K562 (cell line): ENCODE measurements around the gene MLYCD. TPM values are rescaled to one million over a fixed set of nuclear protein-coding genes. Genes with fewer than 3 reads are reported as not detected.

Source experiments
- ATAC-seq: fragments of 200-7000 bp; cut with Tn5 transposase; 3 replicates; pipeline ENCODE4 v1.9.1; 2020; ENCODE audit warnings: moderate library complexity
- BruUV-seq: library from RNA; stranded (reverse); fragments of 400-500 nt; replicated peaks from 2 replicates; lab custom pipeline; 2021; lab: Mats Ljungman, UMichigan
- CTCF ChIA-PET: fragments of 300-600 bp; formaldehyde crosslinking; extraction: SDS; loops from one replicate; lab custom pipeline; 2021; ENCODE audit warnings: low intra/inter-chr PET ratio; lab: Yijun Ruan, JAX
- POLR2A ChIA-PET: fragments of 300-600, 350-650 bp; sonication (Branson Sonifier 250); formaldehyde crosslinking; extraction: SDS; loops from one replicate; lab custom pipeline; 2021; ENCODE audit warnings: antibody characterized with exemption, inconsistent platforms; lab: Yijun Ruan, JAX
- DNase-seq, 4 experiments: peaks; one replicate each; pipeline versions ENCODE4 v3.0.0 to v3.0.0-alpha.2; 2011 to 2018; ENCODE audit warnings: low spot score in 3 of 4, mixed read lengths in 3 of 4; ENCODE audit errors: extremely low read depth in 1 of 4
- FAIRE-seq: peaks from 2 replicates; lab custom pipeline; 2011; peaks lifted over from hg19 to GRCh38; lab: Jason Lieb, UNC
- H2AFZ ChIP-seq: 2 replicates; pipeline ENCODE4 v1.6.0; 2011; ENCODE audit warnings: low read depth, low read length, control low read depth, inconsistent platforms
- H3K27ac ChIP-seq: fragments of 200-600 bp; 3 replicates; pipeline ENCODE4 v1.8.0; 2011; ENCODE audit warnings: low read depth, mild to moderate bottlenecking, control low read depth, inconsistent platforms, low read length, moderate library complexity, mixed read lengths; ENCODE audit errors: extremely low read depth
- H3K27me3 ChIP-seq, 2 experiments: fragments of 300-600 bp in 1 of 2; 2 replicates in 1 of 2; 3 replicates in 1 of 2; pipeline versions ENCODE4 v1.6.0 to v1.8.0; 2011; ENCODE audit warnings: inconsistent platforms in 2 of 2, low read length in 2 of 2, mild to moderate bottlenecking in 1 of 2, mixed read lengths in 1 of 2, moderate library complexity in 1 of 2; ENCODE audit not compliant: control insufficient read depth in 2 of 2, insufficient read depth in 2 of 2
- H3K36me3 ChIP-seq: fragments of 300-600 bp; 3 replicates; pipeline ENCODE4 v1.8.0; 2011; ENCODE audit warnings: mild to moderate bottlenecking, low read length, inconsistent platforms; ENCODE audit not compliant: control insufficient read depth, insufficient read depth
- H3K4me1 ChIP-seq, 2 experiments: fragments of 200-600 bp in 1 of 2; replicated peaks in 1 of 2; 2 replicates in 1 of 2; 3 replicates in 1 of 2; pipeline versions ENCODE4 v1.5.1 to v1.8.0; 2011; ENCODE audit warnings: inconsistent platforms in 2 of 2, low read length in 2 of 2, mild to moderate bottlenecking in 1 of 2, mixed read lengths in 1 of 2, moderate library complexity in 1 of 2; ENCODE audit not compliant: control insufficient read depth in 2 of 2, insufficient read depth in 2 of 2
- H3K4me2 ChIP-seq: 2 replicates; pipeline ENCODE4 v1.6.1; 2011; ENCODE audit warnings: low read length, control low read depth, inconsistent platforms, mixed read lengths; ENCODE audit not compliant: insufficient read depth
- H3K4me3 ChIP-seq: fragments of 200-600 bp; sonication (generic), shearing (Covaris generic); 2 replicates; pipeline ENCODE4 v1.5.1; 2016; ENCODE audit warnings: control low read depth, inconsistent platforms
- H3K79me2 ChIP-seq: fragments of 200-600 bp; 3 replicates; pipeline ENCODE4 v1.8.0; 2011; ENCODE audit warnings: low read length, inconsistent platforms; ENCODE audit not compliant: control insufficient read depth, insufficient read depth
- H3K9ac ChIP-seq, 2 experiments: 2 replicates each; pipeline versions ENCODE4 v1.6.0 to v1.6.1; 2011; ENCODE audit warnings: low read depth in 2 of 2, low read length in 2 of 2, control low read depth in 1 of 2, inconsistent platforms in 1 of 2, mild to moderate bottlenecking in 1 of 2, mixed read lengths in 1 of 2; ENCODE audit not compliant: insufficient read depth in 1 of 2
- H3K9me1 ChIP-seq: one replicate; pipeline ENCODE4 v1.6.0; 2011; ENCODE audit warnings: inconsistent platforms, mild to moderate bottlenecking, low read length, moderate library complexity; ENCODE audit not compliant: control insufficient read depth, insufficient read depth
- H3K9me3 ChIP-seq: replicated peaks from 2 replicates; pipeline ENCODE4 v1.5.1; 2011; ENCODE audit warnings: low read depth, low read length, inconsistent platforms; ENCODE audit not compliant: control insufficient read depth, insufficient read depth
- H4K20me1 ChIP-seq: replicated peaks from 2 replicates; pipeline ENCODE4 v1.6.1; 2011; ENCODE audit warnings: low read length, inconsistent platforms, mixed read lengths; ENCODE audit not compliant: control insufficient read depth, insufficient read depth
- BHLHE40 ChIP-seq: IDR thresholded peaks from 2 replicates; pipeline ENCODE4 v1.6.1; 2011; ENCODE audit warnings: low read length, improper control_type of control experiment
- RNF2 ChIP-seq: sonication (generic); IDR thresholded peaks from 2 replicates; pipeline ENCODE4 v1.6.1; 2016
- ZKSCAN1 ChIP-seq: fragments of 150-350 bp; IDR thresholded peaks from 2 replicates; pipeline ENCODE4 v1.6.1; 2016; ENCODE audit warnings: low read depth, low read length
- ZNF23 ChIP-seq: fragments of 250-450 bp; sonication (Bioruptor Pico); IDR thresholded peaks from 2 replicates; pipeline ENCODE4 v1.4.0; 2020; ENCODE audit warnings: mild to moderate bottlenecking
- WGBS: fragments of 100-300 bp; shearing (Covaris generic); methylation state at CpG from one replicate; pipeline ENCODE4 v1.1.6; 2016; ENCODE audit warnings: low coverage, mixed read lengths; ENCODE audit not compliant: insufficient coverage; ENCODE audit errors: missing lambda C conversion rate; 5-methylcytosine and 5-hydroxymethylcytosine counted together
- in situ Hi-C: fragments of 300-500 bp; cut with MboI; formaldehyde crosslinking; loops from 4 replicates; pipeline ENCODE4 v1.15.0; 2018; ENCODE audit warnings: inconsistent platforms, mixed read lengths
- intact Hi-C: fragments of 100-400 bp; cut with micrococcal nuclease; formaldehyde crosslinking; loops from 2 replicates; pipeline ENCODE4 v1.14.2; 2022
- polyA plus RNA-seq, 8 experiments: library from polyadenylated mRNA; depleted of rRNA in 4 of 8; stranded (reverse) in 5 of 8; unstranded in 3 of 8; fragments of >200 nt; fragmentation: Nextera tagmentation in 2 of 8; fragmentation: Illumina TruSeq in 1 of 8; extraction: Ambion mirVana in 2 of 8; extraction: Trizol in 1 of 8; gene quantifications; 2 replicates each; pipeline versions ENCODE4 v1.2.1 to v1.2.3, GENCODE V29; 2011 to 2014; ENCODE audit warnings: inconsistent platforms in 1 of 8, missing spikeins in 1 of 8
- total RNA-seq, 7 experiments: library from RNA; depleted of rRNA in 6 of 7; stranded (reverse); fragments of >200 nt in 6 of 7; fragmentation: Illumina TruSeq in 2 of 7; extraction: Trizol in 2 of 7; gene quantifications; 2 replicates each; pipeline versions ENCODE4 v1.2.1 to v1.2.3, GENCODE V29; 2011 to 2021; ENCODE audit warnings: low replicate concordance in 1 of 7

Gene MLYCD
- total and polyA plus RNA-seq, 9 of the 15 experiments (the other 6 are each of a cell fraction or from before 2014, with no cell fraction given) = 0.15 to 2.0 (median 1.0) TPM

DNA sequence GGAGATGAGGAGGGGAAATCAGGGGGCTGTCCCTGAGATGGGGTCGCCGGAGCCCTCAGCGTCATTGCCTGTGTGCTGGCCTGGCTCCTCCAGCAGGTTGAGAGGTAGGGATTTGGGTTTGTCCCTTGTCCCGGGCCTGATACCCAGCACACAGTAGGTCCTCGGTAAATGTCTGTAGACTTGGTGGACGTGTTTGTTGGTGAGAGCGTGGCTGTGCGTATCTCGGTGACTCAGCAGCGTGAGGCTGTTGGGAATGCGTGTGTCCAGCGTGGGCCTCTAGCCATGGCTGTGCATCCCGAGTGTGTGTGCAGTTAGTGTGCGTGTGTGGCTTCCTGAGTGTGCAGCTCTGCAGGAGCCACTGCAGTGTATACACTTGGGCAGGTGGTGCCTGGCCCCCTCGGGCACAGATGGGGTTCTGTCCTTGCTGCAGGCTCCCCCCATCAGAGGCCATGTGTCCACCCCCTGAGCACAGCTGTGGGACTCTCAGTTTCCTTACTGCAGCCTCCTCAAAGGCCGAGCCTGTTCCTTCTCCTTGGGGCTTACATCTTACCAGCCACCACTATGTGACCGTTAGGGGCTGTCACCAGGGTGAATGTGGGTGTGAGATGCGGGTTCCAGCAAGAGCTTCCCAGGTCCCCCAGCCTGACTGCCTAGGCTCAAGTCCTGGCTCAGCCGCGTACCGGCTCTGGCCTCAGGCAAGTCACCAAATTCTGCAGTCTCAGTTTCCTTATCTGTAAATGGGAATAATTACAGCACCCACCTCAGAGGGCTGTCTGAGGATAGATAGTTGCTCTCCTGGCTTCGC is 74.9 kb downstream of the MLYCD start:
- POLR2A ChIA-PET = interaction anchor here (0.6 to 1.0 kb wide), 3 partner anchors 67 to 510 kb away, joined by 3 read pairs; no protein-coding TSS in a partner anchor
- Histone ChIP-seq H3K9me1 (no peaks in the 10 kb centered on the region), H3K27me3 (peaks cover 28 to 82% of the 10 kb centered on the region in 2 experiments; a peak in 4 of 5 replicates), H3K36me3 (no peaks in the 10 kb centered on the region), H3K9me3 (0 out of 2 replicates have a peak, but pooled peaks cover 1% of the 10 kb centered on the region), H3K4me2 (no peak overlapping the region), H2AFZ (no peak overlapping the region), H3K4me3 (no peak overlapping the region), H3K9ac (no peak overlapping the region; a peak in 2 of 4 replicates), H3K79me2 (no peaks in the 10 kb centered on the region), H3K4me1 (peaks cover 0 to 17% of the 10 kb centered on the region in 2 experiments; a peak in 1 of 5 replicates), H4K20me1 (0 out of 2 replicates have a peak, but pooled peaks cover 21% of the 10 kb centered on the region), H3K27ac (no peak overlapping the region)
- peak; percentile 24 for ATAC-seq
- TF ChIP-seq ZKSCAN1 (peak; percentile 95), ZNF23 (CRISPR knock-in tag) (no peak)
- no TSS peak for BruUV-seq
- peak; percentile 46 for FAIRE-seq
- no peak for DNase-seq
- 3% methylated on average over 22 of the region's 22 CpGs for WGBS
- in situ Hi-C loops (loop anchor here (10.0 kb wide), 1 partner anchor 71 kb away; the partner anchor contains the start of gene SLC38A8), intact Hi-C loops (no loop called here)
- CTCF ChIA-PET = interaction anchor here (0.5 kb wide), 1 partner anchor 826 kb away, joined by 3 read pairs; no protein-coding TSS in a partner anchor

DNA sequence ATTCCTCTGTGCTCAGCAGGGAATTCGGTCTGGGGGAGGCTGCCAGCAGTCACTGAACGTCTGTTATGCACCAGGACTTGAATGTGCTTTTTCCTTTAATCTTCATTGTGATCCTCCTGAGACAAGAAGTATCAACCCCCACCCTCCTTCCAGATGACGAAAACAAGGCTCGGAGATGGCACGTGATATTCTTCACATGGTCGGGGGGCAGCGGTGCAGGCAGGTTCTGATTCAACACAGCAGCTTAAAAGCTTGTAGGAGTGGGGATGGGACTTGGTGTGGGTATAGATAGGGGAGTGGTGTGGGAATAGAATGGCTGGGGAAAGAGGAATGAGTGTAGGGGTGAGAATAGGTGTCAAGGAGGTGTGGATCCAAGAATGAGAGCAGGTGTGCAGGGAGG is 75.6 kb downstream of the MLYCD start:
- Histone ChIP-seq H3K79me2 (no peaks in the 10 kb centered on the region), H3K27me3 (peaks cover 30 to 88% of the 10 kb centered on the region in 2 experiments; a peak in 4 of 5 replicates), H3K9me1 (no peaks in the 10 kb centered on the region)
- intact Hi-C loops = no loop called here
- POLR2A ChIA-PET = interaction anchor here (0.6 to 0.7 kb wide), 2 partner anchors 281 to 509 kb away, joined by 3 read pairs; no protein-coding TSS in a partner anchor
- FAIRE-seq = no peak
- TF ChIP-seq RNF2 (no peak), BHLHE40 (0 out of 2 replicates have a peak, but pooled peaks have one; percentile 30)
- TF ChIP-seq, all 486 proteins: peak for 1
- in situ Hi-C loops = loop anchor here (10.0 kb wide), 1 partner anchor 70 kb away; the partner anchor contains the start of gene SLC38A8
- 0 out of 2 replicates have a peak, but pooled peaks cover 21% of the 10 kb centered on the region for H4K20me1 ChIP-seq
- peaks cover 4% of the 10 kb centered on the region; the same call in 1 of the 2 replicates for H3K9me3 ChIP-seq
- no peak overlapping the region for H2AFZ ChIP-seq
- BruUV-seq = no TSS peak
- ATAC-seq = no peak
- H3K9ac ChIP-seq = no peak overlapping the region
- no peak overlapping the region for H3K27ac ChIP-seq
- CTCF ChIA-PET = interaction anchor here (0.5 kb wide), 1 partner anchor 826 kb away, joined by 3 read pairs; no protein-coding TSS in a partner anchor
- H3K4me3 ChIP-seq = no peak overlapping the region
- H3K4me2 ChIP-seq = no peak overlapping the region
- no peak for DNase-seq
- peaks cover 0 to 14% of the 10 kb centered on the region in 2 experiments; a peak in 1 of 5 replicates for H3K4me1 ChIP-seq
- no peaks in the 10 kb centered on the region for H3K36me3 ChIP-seq
- 4% methylated on average over 7 of the region's 7 CpGs for WGBS
